ENCODE data around the gene SDK2.
"Not testable (repeated sequence)": the region's sequence is repeated elsewhere in the genome, so short reads cannot be mapped to it uniquely, and the experiment has no call there.

SDK2 gene

GRCh38 chr17:73318427-73318813 lies 325.8 kb downstream of the SDK2 start:
- no peak for DNase-seq (ENCODE audit: low spot score)

- DNase-seq (ENCODE audit: low spot score) = no peak
Measured at GRCh38 chr17:73317513-73318426, 326.5 kb downstream of the SDK2 start.

GRCh38 chr17:73316919-73317505 lies 327.2 kb downstream of the SDK2 start:
- DNase-seq (ENCODE audit: low spot score) = no peak

GRCh38 chr17:73315471-73315870 lies 328.8 kb downstream of the SDK2 start:
- no peak for DNase-seq (ENCODE audit: low spot score)

- DNase-seq (ENCODE audit: low spot score) = no peak
Measured at GRCh38 chr17:73313526-73314127, 330.6 kb downstream of the SDK2 start.

GRCh38 chr17:73312887-73313286 lies 331.4 kb downstream of the SDK2 start:
- not testable (repeated sequence) for DNase-seq (ENCODE audit: low spot score)

- peak; percentile 96 for DNase-seq (ENCODE audit: low spot score)
Measured at GRCh38 chr17:73311781-73312641, 332.2 kb downstream of the SDK2 start, which contains the start of gene CDC42EP4. Gene CDC42EP4 (minus strand): TSS chr17:73312001. CDS start chr17:73286500, 25,501 bp downstream.

GRCh38 chr17:73311428-73311780 lies 332.8 kb downstream of the SDK2 start:
- no peak for DNase-seq (ENCODE audit: low spot score)

- DNase-seq (ENCODE audit: low spot score) = no peak
Measured at GRCh38 chr17:73309727-73310596, 334.3 kb downstream of the SDK2 start.

GRCh38 chr17:73308959-73309358 lies 335.3 kb downstream of the SDK2 start:
- not testable (repeated sequence) for DNase-seq (ENCODE audit: low spot score)

GRCh38 chr17:73308017-73308823 lies 336.0 kb downstream of the SDK2 start:
- peak; percentile 64 for DNase-seq (ENCODE audit: low spot score)

GRCh38 chr17:73307130-73307529 lies 337.1 kb downstream of the SDK2 start:
- DNase-seq (ENCODE audit: low spot score) = no peak

- no peak for DNase-seq (ENCODE audit: low spot score)
Measured at GRCh38 chr17:73305845-73306836, 338.1 kb downstream of the SDK2 start.

- DNase-seq (ENCODE audit: low spot score) = peak; percentile 75
Measured at GRCh38 chr17:73304971-73305812, 339.1 kb downstream of the SDK2 start.

GRCh38 chr17:73304438-73304837 lies 339.8 kb downstream of the SDK2 start:
- DNase-seq (ENCODE audit: low spot score) = no peak

- no peak for DNase-seq (ENCODE audit: low spot score)
Measured at GRCh38 chr17:73302189-73302588, 342.1 kb downstream of the SDK2 start.

- no peak for DNase-seq (ENCODE audit: low spot score)
Measured at GRCh38 chr17:73301369-73301768, 342.9 kb downstream of the SDK2 start.

GRCh38 chr17:73300392-73300791 lies 343.9 kb downstream of the SDK2 start:
- DNase-seq (ENCODE audit: low spot score) = no peak

All from AG20443 (cell line).